GM23338 (cell line): ENCODE results near the gene B4GALT2.
A peak's percentile ranks its signal among the peaks of the same experiment; 100 is the strongest.

Experiments used
- CREB1 ChIP-seq: fragments of 250-450 bp; sonication (Bioruptor Pico); IDR thresholded peaks from 2 replicates; pipeline ENCODE4 v1.5.0; 2020; ENCODE audit warnings: low read depth, mild to moderate bottlenecking, moderate library complexity
- CTCF ChIP-seq, 2 experiments: fragments of 200-600 bp in 1 of 2; sonication (generic) in 1 of 2; conservative IDR thresholded peaks; 2 replicates each; pipeline versions ENCODE4 v1.5.1 to v1.6.1; 2016 to 2017; ENCODE audit warnings: antibody characterized with exemption in 2 of 2, low read depth in 2 of 2, mild to moderate bottlenecking in 2 of 2, moderate library complexity in 1 of 2
- EZH2 ChIP-seq: fragments of 200-600 bp; sonication (generic); IDR thresholded peaks from one replicate; pipeline ENCODE4 v1.8.0; 2017; ENCODE audit warnings: antibody characterized with exemption, mild to moderate bottlenecking, low read depth; ENCODE audit not compliant: unreplicated experiment
- EZH2phosphoT487 ChIP-seq: fragments of 200-600 bp; sonication (generic); IDR thresholded peaks from one replicate; pipeline ENCODE4 v1.8.1; 2018; ENCODE audit warnings: antibody characterized with exemption; ENCODE audit not compliant: unreplicated experiment
- POLR2AphosphoS5 ChIP-seq: IDR thresholded peaks from 2 replicates; pipeline ENCODE4 v1.6.1; 2016; ENCODE audit warnings: antibody characterized with exemption, low read depth
- REST ChIP-seq: IDR thresholded peaks from one replicate; pipeline ENCODE4 v1.6.1; 2018; ENCODE audit warnings: antibody characterized with exemption; ENCODE audit not compliant: unreplicated experiment
- ZNF331 ChIP-seq: fragments of 250-450 bp; sonication (Bioruptor Pico); IDR thresholded peaks from 2 replicates; pipeline ENCODE4 v1.5.0; 2020; ENCODE audit warnings: low read depth, mild to moderate bottlenecking, moderate library complexity
- TF ChIP-seq, protein P1 (sequence below): IDR thresholded peaks from 2 replicates; pipeline ENCODE4 v1.6.1; 2016; ENCODE audit warnings: antibody characterized with exemption
- TF ChIP-seq, protein P2 (sequence below): fragments of 250-450 bp; sonication (Bioruptor Pico); IDR thresholded peaks from 2 replicates; pipeline ENCODE4 v1.5.0; 2020; ENCODE audit warnings: mild to moderate bottlenecking, moderate library complexity

- TF ChIP-seq CTCF (conservative IDR thresholded peaks at IDR 0.05; ENCODE audit: low read depth in 2 of 2) = peak in 1 of 2 experiments; percentile 32; a peak in 1 of 4 replicates
- no peak for TF ChIP-seq EZH2phosphoT487
- TF ChIP-seq EZH2 = no peak
- TF ChIP-seq POLR2AphosphoS5 = no peak
- TF ChIP-seq, protein P1, sequence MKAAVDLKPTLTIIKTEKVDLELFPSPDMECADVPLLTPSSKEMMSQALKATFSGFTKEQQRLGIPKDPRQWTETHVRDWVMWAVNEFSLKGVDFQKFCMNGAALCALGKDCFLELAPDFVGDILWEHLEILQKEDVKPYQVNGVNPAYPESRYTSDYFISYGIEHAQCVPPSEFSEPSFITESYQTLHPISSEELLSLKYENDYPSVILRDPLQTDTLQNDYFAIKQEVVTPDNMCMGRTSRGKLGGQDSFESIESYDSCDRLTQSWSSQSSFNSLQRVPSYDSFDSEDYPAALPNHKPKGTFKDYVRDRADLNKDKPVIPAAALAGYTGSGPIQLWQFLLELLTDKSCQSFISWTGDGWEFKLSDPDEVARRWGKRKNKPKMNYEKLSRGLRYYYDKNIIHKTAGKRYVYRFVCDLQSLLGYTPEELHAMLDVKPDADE = no peak
- TF ChIP-seq ZNF331 = no peak
- no peak for TF ChIP-seq REST
- TF ChIP-seq, protein P2, sequence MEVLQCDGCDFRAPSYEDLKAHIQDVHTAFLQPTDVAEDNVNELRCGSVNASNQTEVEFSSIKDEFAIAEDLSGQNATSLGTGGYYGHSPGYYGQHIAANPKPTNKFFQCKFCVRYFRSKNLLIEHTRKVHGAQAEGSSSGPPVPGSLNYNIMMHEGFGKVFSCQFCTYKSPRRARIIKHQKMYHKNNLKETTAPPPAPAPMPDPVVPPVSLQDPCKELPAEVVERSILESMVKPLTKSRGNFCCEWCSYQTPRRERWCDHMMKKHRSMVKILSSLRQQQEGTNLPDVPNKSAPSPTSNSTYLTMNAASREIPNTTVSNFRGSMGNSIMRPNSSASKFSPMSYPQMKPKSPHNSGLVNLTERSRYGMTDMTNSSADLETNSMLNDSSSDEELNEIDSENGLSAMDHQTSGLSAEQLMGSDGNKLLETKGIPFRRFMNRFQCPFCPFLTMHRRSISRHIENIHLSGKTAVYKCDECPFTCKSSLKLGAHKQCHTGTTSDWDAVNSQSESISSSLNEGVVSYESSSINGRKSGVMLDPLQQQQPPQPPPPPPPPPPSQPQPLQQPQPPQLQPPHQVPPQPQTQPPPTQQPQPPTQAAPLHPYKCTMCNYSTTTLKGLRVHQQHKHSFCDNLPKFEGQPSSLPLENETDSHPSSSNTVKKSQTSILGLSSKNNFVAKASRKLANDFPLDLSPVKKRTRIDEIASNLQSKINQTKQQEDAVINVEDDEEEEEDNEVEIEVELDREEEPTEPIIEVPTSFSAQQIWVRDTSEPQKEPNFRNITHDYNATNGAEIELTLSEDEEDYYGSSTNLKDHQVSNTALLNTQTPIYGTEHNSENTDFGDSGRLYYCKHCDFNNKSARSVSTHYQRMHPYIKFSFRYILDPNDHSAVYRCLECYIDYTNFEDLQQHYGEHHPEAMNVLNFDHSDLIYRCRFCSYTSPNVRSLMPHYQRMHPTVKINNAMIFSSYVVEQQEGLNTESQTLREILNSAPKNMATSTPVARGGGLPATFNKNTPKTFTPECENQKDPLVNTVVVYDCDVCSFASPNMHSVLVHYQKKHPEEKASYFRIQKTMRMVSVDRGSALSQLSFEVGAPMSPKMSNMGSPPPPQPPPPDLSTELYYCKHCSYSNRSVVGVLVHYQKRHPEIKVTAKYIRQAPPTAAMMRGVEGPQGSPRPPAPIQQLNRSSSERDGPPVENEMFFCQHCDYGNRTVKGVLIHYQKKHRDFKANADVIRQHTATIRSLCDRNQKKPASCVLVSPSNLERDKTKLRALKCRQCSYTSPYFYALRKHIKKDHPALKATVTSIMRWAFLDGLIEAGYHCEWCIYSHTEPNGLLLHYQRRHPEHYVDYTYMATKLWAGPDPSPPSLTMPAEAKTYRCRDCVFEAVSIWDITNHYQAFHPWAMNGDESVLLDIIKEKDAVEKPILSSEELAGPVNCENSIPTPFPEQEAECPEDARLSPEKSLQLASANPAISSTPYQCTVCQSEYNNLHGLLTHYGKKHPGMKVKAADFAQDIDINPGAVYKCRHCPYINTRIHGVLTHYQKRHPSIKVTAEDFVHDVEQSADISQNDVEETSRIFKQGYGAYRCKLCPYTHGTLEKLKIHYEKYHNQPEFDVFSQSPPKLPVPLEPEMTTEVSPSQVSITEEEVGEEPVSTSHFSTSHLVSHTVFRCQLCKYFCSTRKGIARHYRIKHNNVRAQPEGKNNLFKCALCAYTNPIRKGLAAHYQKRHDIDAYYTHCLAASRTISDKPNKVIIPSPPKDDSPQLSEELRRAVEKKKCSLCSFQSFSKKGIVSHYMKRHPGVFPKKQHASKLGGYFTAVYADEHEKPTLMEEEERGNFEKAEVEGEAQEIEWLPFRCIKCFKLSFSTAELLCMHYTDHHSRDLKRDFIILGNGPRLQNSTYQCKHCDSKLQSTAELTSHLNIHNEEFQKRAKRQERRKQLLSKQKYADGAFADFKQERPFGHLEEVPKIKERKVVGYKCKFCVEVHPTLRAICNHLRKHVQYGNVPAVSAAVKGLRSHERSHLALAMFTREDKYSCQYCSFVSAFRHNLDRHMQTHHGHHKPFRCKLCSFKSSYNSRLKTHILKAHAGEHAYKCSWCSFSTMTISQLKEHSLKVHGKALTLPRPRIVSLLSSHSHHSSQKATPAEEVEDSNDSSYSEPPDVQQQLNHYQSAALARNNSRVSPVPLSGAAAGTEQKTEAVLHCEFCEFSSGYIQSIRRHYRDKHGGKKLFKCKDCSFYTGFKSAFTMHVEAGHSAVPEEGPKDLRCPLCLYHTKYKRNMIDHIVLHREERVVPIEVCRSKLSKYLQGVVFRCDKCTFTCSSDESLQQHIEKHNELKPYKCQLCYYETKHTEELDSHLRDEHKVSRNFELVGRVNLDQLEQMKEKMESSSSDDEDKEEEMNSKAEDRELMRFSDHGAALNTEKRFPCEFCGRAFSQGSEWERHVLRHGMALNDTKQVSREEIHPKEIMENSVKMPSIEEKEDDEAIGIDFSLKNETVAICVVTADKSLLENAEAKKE (CRISPR knock-in tag) = no peak
- TF ChIP-seq CREB1 (CRISPR knock-in tag) = no peak
These were observed 32.0 kb downstream of the B4GALT2 start for GRCh38 chr1:44010935-44011471.
